H54 (cell line): ENCODE measurements around the gene RALGAPB.

Experiments
- DNase-seq: peaks from one replicate; pipeline ENCODE4 v3.0.0; 2011; ENCODE audit warnings: low spot score, mixed read lengths; ENCODE audit not compliant: insufficient read length
- FAIRE-seq: peaks from 3 replicates; lab custom pipeline; 2011; peaks lifted over from hg19 to GRCh38; lab: Jason Lieb, UNC
- POLR2A ChIP-seq: IDR thresholded peaks from 2 replicates; pipeline ENCODE4 v1.6.1; 2011; ENCODE audit warnings: low read depth, mild to moderate bottlenecking, low read length

Gene RALGAPB

GRCh38 chr20:38599410-38599882, 126.8 kb downstream of the RALGAPB start:
- TF ChIP-seq POLR2A: no peak
- FAIRE-seq (no peak), DNase-seq (no peak)

- no peak for TF ChIP-seq POLR2A
- DNase-seq: no peak
- no peak for FAIRE-seq
Measured at GRCh38 chr20:38600057-38600456, 127.4 kb downstream of the RALGAPB start.

- no peak for TF ChIP-seq POLR2A
- peak; percentile 27 for DNase-seq
- no peak for FAIRE-seq
Measured at GRCh38 chr20:38601216-38602184, 128.9 kb downstream of the RALGAPB start, which contains the start of gene ARHGAP40. ARHGAP40 (plus strand) TSS chr20:38601809.

GRCh38 chr20:38602185-38602581, 129.5 kb downstream of the RALGAPB start:
- DNase-seq: no peak
- no peak for FAIRE-seq
- no peak for TF ChIP-seq POLR2A

GRCh38 chr20:38603286-38603685, 130.6 kb downstream of the RALGAPB start:
- TF ChIP-seq POLR2A: no peak
- DNase-seq (no peak), FAIRE-seq (no peak)

GRCh38 chr20:38604873-38605303, 132.2 kb downstream of the RALGAPB start:
- DNase-seq (peak; percentile 91), FAIRE-seq (peak; percentile 76)
- no peak for TF ChIP-seq POLR2A

GRCh38 chr20:38607351-38607750, 134.7 kb downstream of the RALGAPB start:
- no peak for FAIRE-seq
- no peak for TF ChIP-seq POLR2A
- DNase-seq: no peak

- DNase-seq (no peak), FAIRE-seq (no peak)
- no peak for TF ChIP-seq POLR2A
Measured at GRCh38 chr20:38608188-38608587, 135.5 kb downstream of the RALGAPB start.

GRCh38 chr20:38609815-38610214, 137.2 kb downstream of the RALGAPB start:
- no peak for TF ChIP-seq POLR2A
- DNase-seq (no peak), FAIRE-seq (no peak)

GRCh38 chr20:38610521-38610920, 137.9 kb downstream of the RALGAPB start:
- peak; percentile 60 for DNase-seq
- FAIRE-seq: no peak
- no peak for TF ChIP-seq POLR2A

GRCh38 chr20:38612751-38613515, 140.3 kb downstream of the RALGAPB start:
- DNase-seq (no peak), FAIRE-seq (no peak)
- TF ChIP-seq POLR2A: no peak

GRCh38 chr20:38615283-38615682, 142.6 kb downstream of the RALGAPB start:
- no peak for TF ChIP-seq POLR2A
- FAIRE-seq: no peak

GRCh38 chr20:38616457-38616856, 143.8 kb downstream of the RALGAPB start:
- FAIRE-seq: no peak
- DNase-seq: no peak
- no peak for TF ChIP-seq POLR2A

More at GRCh38 chr20:38615283-38615682, 142.6 kb downstream of the RALGAPB start:
- DNase-seq: no peak
